Middle frontal gyrus (tissue), 1 donor: Measurements from ENCODE around the gene SWT1.
"Not testable (repeated sequence)": the region's sequence is repeated elsewhere in the genome, so short reads cannot be mapped to it uniquely, and the experiment has no call there.

Source experiments
- DNase-seq: peaks from one replicate; pipeline ENCODE4 v3.0.0-alpha.2; 2015; ENCODE audit warnings: low spot score; ENCODE audit errors: extremely low spot score

The SWT1 gene

GRCh38 chr1:185244015-185244747 is 87.2 kb downstream of the SWT1 start:
- DNase-seq: no peak

GRCh38 chr1:185245466-185245865 is 88.5 kb downstream of the SWT1 start:
- no peak for DNase-seq

DNA sequence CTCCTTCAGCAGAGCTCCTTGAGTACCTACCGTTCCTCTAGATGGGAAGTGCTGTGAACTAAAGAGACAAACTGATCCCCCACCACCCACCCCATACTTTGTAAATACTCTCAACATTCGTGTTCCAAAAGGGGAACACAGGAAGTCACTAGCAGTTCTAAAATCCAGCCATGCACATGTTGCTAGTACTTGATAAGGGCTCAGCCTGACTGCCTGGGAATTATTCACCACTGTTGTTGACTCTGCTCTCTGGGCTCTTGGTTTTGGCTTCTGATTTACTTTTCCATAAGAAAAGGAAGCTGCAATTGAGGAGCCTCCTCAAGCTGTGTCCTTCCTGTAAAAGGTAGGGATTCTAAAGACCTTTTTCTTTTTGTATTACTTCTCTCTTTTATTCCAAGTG is 92.6 kb downstream of the SWT1 start:
- DNase-seq: no peak

DNA sequence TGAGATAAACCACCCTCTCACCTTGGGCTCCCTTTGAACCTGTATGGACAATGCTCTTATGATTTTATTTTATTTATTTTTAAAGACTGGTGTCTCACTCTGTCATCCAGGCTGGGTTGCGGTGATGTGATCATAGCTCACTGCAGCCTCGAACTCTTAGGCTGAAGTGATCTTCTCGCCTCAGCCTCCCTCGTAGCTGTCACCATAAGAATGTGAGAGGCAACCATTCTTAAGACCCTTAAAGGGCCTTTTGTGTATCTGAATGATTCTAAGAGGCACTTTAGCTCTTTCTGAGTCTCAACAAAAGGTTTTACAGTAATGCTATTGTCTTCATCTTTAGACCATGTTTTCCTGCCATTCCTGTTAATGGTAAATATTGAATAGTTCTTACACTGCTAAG is 93.1 kb downstream of the SWT1 start:
- DNase-seq: no peak

DNA sequence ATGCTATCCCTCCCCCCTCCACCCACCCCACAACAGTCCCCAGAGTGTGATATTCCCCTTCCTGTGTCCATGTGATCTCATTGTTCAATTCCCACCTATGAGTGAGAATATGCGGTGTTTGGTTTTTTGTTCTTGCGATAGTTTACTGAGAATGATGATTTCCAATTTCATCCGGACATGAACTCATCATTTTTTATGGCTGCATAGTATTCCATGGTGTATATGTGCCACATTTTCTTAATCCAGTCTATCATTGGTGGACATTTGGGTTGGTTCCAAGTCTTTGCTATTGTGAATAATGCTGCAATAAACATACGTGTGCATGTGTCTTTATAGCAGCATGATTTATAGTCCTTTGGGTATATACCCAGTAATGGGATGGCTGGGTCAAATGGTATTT is 95.0 kb downstream of the SWT1 start:
- DNase-seq: not testable (repeated sequence)

GRCh38 chr1:185252404-185252803 is 95.4 kb downstream of the SWT1 start:
- DNase-seq: not testable (repeated sequence)

DNA sequence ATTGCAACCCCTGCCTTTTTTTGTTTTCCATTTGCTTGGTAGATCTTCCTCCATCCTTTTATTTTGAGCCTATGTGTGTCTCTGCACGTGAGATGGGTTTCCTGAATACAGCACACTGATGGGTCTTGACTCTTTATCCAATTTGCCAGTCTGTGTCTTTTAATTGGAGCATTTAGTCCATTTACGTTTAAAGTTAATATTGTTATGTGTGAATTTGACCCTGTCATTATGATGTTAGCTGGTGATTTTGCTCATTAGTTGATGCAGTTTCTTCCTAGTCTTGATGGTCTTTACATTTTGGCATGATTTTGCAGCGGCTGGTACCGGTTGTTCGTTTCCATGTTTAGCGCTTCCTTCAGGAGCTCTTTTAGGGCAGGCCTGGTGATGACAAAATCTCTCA is 98.6 kb downstream of the SWT1 start:
- DNase-seq: not testable (repeated sequence)

- DNase-seq: not testable (repeated sequence)
Measured at GRCh38 chr1:185257116-185257949, 100.4 kb downstream of the SWT1 start.

- DNase-seq: no peak
Measured at GRCh38 chr1:185257950-185258208, 100.9 kb downstream of the SWT1 start.

DNA sequence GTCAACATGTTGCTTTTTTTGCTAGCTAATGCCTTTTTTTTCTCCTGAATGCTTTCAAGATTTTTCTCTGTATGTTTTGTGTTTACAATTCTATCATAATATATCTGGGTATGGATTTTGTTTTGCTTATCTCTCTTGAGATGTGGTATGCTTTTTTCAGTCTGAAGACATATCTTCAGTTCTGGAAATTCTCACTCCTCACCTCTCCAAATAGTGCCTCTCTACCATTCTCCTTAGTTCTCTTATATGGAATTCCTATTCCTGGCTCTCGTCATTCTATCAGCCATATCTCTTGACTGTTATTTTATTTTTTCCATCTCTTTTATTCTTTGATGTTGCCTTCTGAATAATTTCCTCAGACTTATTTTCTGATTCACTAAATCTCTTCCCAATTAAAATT is 101.7 kb downstream of the SWT1 start:
- DNase-seq: no peak

DNA sequence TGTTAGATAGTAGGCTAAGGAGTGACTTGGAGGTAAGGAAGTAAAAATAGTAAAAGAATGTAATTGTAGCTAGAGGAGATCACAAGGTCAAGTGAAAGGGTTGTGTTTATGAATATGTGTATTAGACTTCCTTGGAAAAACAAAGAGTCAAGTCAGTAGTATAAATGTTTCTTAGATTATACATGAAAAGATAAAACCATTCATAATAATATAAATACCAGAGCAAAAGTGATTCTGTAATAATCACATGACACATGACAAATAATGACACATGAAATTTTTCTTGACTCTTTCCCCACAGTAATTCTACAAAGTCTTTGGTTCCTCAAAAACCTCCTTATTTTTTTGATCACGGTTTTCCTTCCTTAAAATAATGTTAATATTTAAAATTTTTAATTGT is 103.6 kb downstream of the SWT1 start:
- no peak for DNase-seq

DNA sequence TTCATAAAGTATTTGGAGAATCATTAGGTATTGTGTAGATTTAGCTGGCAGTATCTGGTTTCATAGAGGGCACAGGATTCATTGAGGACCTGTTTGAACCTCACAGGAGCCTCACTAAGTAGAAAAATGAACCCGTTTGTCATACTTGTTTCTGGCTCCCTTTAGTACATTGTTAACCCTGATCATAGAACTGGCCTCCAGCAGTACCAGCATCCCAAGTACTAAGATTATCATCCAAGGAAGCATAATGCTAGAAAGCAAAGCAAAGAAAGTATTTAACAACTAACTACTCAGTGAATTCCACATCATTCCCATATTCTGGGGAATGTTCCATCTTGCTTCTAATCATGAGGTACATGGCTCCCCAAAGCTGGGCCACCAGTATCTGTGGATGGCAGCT is 105.2 kb downstream of the SWT1 start:
- DNase-seq: no peak

GRCh38 chr1:185263292-185263691 is 106.3 kb downstream of the SWT1 start:
- no peak for DNase-seq

GRCh38 chr1:185263780-185264179 is 106.8 kb downstream of the SWT1 start:
- DNase-seq: no peak

DNA sequence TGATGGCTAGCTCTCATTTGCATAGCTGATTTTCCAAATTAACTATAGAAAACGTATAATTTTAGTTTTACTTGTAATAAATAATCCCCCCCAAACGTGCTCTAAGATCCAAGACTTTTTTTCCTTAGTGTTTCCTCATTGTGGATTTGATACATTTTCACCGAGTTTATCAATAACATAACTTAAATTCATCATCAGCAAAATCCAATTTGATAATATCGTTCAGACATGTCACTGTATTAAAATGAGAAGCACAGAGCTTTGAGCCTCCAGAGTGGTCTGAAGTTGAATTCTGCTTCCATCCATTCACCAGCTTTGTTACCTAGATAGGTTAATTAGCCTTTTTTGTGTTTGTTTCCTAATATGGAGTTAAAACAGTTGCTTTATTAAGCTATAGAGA is 108.3 kb downstream of the SWT1 start:
- no peak for DNase-seq

DNA sequence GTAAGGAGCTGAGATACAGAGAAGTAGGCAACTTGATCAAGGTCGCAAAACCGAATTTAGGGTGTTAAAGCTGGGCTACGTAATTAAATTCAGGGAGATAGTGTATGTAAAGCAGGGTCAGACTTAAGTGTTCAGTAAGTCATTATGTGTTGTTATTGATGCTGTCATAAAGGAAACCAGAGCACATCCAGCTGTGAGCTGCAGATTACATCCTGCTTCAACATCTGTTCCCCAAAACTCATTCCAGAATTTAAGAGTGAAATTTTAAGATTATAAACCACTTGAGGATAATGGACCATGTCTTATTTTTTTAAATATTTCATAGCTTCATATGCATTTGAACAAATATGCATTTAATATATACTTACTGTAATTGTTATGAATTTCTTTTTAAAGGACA is 110.3 kb downstream of the SWT1 start:
- no peak for DNase-seq

DNA sequence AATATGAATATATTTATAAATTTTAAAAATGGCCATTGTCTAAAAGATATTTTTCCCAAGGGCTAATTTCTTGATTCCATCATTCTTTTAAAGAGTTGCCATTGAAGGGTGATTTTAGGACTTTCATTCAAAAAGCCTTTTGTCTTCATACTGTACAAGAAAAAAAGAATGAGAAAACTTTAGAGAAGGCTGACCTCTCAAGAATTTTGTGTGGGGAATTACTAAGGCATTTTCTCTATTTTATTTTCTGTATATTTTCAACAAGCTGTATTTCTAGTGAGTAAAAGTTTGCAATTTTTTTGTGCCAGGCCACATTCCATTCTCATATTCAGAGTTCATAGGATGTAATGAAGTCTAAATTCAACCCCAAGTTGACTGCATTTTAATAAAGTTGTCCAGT is 110.7 kb downstream of the SWT1 start:
- DNase-seq: no peak

- DNase-seq: no peak
Measured at GRCh38 chr1:185268352-185268751, 111.4 kb downstream of the SWT1 start.

DNA sequence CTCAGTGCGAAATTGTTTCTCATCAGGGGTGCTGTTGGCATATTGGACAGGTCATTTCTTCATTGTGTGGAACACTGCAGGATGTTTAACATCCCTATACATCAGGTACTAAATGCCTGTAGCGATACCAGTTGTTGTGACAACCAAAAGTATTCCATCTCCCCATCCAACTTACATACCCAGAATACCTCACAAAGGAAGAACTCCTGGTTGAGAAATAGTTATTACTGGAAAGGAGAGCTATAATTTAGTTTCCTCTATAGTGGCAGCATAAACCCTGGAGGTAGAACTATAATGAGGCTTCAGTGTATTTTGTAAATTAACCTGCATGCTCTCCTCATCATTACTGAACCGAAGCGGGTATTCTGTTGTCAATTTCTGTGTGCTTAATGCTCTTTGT is 115.0 kb downstream of the SWT1 start:
- no peak for DNase-seq

DNA sequence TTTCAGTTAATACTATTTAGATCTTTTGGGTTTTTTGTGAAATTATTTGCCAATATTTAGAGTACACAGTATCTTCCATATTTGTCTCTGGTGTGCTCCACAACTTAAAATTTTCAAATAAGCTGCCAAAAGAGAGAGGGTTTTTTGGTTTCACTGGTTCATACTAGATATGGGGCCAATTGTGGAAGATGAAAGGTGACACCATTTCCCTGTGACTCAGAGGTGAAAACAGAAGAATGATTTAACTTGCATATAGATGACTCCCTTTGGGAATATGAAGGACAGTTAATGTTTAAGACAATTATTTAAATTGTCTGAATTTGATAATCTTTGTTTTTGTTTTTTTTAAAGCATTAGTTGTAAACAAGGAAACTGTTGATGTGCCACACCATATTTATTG is 122.6 kb downstream of the SWT1 start:
- DNase-seq: no peak

GRCh38 chr1:185280589-185280988 is 123.6 kb downstream of the SWT1 start:
- no peak for DNase-seq

- DNase-seq: no peak
Measured at GRCh38 chr1:185281245-185281644, 124.3 kb downstream of the SWT1 start.

DNA sequence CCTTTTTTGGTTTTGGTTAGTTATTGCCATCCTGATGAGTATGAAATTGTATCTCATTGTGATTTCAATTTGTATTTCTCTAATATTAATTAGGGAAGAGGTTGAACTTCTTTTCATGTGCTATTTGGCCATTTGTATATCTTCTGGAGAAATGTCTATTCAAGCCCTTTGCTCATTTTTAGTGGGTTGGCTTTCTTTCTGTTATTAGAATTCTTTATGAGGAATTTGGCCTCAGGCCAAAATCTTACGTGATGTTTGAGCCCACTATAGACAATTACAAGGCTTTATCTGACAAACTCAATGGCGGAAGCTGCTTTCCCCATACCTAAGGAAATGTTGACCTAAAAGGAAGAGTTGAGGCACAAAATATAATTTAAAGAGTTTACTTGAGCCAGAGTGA is 127.1 kb downstream of the SWT1 start:
- no peak for DNase-seq
